RWPE2 (cell line): ENCODE measurements around the gene ANO7.

Experiments
- ATAC-seq: fragments of 200-7000 bp; cut with Tn5 transposase; 3 replicates; pipeline ENCODE4 v1.9.1; 2021; ENCODE audit warnings: low read depth
- DNase-seq: peaks from one replicate; pipeline ENCODE4 v3.0.0-alpha.2; 2020; ENCODE audit warnings: low spot score
- H3K27ac ChIP-seq: fragments of 450-650 bp; 2 replicates; pipeline ENCODE4 v1.5.1; 2017; ENCODE audit warnings: mild to moderate bottlenecking; ENCODE audit not compliant: poor library complexity, severe bottlenecking
- H3K27me3 ChIP-seq: fragments of 250-450 bp; sonication (Bioruptor Pico); 2 replicates; pipeline ENCODE4 v1.5.1; 2021; ENCODE audit warnings: mild to moderate bottlenecking, moderate library complexity; ENCODE audit not compliant: insufficient read depth, poor library complexity, severe bottlenecking
- H3K36me3 ChIP-seq: fragments of 250-450 bp; sonication (Bioruptor Pico); 2 replicates; pipeline ENCODE4 v1.5.1; 2020; ENCODE audit warnings: low read depth, mild to moderate bottlenecking, moderate library complexity
- H3K4me1 ChIP-seq: fragments of 250-450 bp; sonication (Bioruptor Pico); 2 replicates; pipeline ENCODE4 v1.5.1; 2021; ENCODE audit warnings: mild to moderate bottlenecking, moderate library complexity; ENCODE audit not compliant: insufficient read depth, poor library complexity, severe bottlenecking
- H3K4me3 ChIP-seq: fragments of 250-450 bp; sonication (Bioruptor Pico); 2 replicates; pipeline ENCODE4 v1.5.1; 2021; ENCODE audit warnings: mild to moderate bottlenecking, moderate library complexity; ENCODE audit not compliant: severe bottlenecking
- H3K9me3 ChIP-seq: fragments of 250-450 bp; sonication (Bioruptor Pico); 2 replicates; pipeline ENCODE4 v1.5.1; 2021; ENCODE audit warnings: mild to moderate bottlenecking, moderate library complexity; ENCODE audit not compliant: severe bottlenecking
- TF ChIP-seq, protein P1 (sequence below): fragments of 450-650 bp; IDR thresholded peaks from one replicate; pipeline ENCODE4 v1.5.1; 2017; ENCODE audit warnings: mild to moderate bottlenecking, moderate library complexity; ENCODE audit not compliant: poor library complexity, severe bottlenecking

ANO7 gene

GRCh38 chr2:241150660-241151530 lies 37.6 kb upstream of the ANO7 start:
- no peak for DNase-seq
- peak overlapping the region; percentile 34 for H3K27ac ChIP-seq
- peak overlapping the region; percentile 75 for H3K4me3 ChIP-seq
- ATAC-seq, result no peak
- peaks cover 6% of the 10 kb centered on the region for H3K4me1 ChIP-seq
- no peaks in the 10 kb centered on the region for H3K9me3 ChIP-seq
- H3K27me3 ChIP-seq, result no peaks in the 10 kb centered on the region
- peaks cover 7% of the 10 kb centered on the region; the same call in 1 of the 2 replicates for H3K36me3 ChIP-seq
- TF ChIP-seq, protein P1, sequence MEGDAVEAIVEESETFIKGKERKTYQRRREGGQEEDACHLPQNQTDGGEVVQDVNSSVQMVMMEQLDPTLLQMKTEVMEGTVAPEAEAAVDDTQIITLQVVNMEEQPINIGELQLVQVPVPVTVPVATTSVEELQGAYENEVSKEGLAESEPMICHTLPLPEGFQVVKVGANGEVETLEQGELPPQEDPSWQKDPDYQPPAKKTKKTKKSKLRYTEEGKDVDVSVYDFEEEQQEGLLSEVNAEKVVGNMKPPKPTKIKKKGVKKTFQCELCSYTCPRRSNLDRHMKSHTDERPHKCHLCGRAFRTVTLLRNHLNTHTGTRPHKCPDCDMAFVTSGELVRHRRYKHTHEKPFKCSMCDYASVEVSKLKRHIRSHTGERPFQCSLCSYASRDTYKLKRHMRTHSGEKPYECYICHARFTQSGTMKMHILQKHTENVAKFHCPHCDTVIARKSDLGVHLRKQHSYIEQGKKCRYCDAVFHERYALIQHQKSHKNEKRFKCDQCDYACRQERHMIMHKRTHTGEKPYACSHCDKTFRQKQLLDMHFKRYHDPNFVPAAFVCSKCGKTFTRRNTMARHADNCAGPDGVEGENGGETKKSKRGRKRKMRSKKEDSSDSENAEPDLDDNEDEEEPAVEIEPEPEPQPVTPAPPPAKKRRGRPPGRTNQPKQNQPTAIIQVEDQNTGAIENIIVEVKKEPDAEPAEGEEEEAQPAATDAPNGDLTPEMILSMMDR, result no peak

- ATAC-seq (no peak), DNase-seq (no peak)
- Histone ChIP-seq H3K4me3 (no peak overlapping the region), H3K4me1 (peaks cover 6% of the 10 kb centered on the region), H3K36me3 (peaks cover 7% of the 10 kb centered on the region; the same call in 1 of the 2 replicates), H3K27ac (no peak overlapping the region), H3K27me3 (no peaks in the 10 kb centered on the region), H3K9me3 (no peaks in the 10 kb centered on the region)
- TF ChIP-seq, protein P1, result no peak
Measured at GRCh38 chr2:241151934-241152660, 36.4 kb upstream of the ANO7 start.

- no peak for DNase-seq
- TF ChIP-seq, protein P1, result no peak
Measured at GRCh38 chr2:241153616-241154015, 34.9 kb upstream of the ANO7 start.

GRCh38 chr2:241154915-241155314 lies 33.6 kb upstream of the ANO7 start:
- Histone ChIP-seq H3K36me3 (peaks cover 22% of the 10 kb centered on the region; the same call in 1 of the 2 replicates), H3K4me3 (no peak overlapping the region), H3K4me1 (peaks cover 3% of the 10 kb centered on the region), H3K9me3 (no peaks in the 10 kb centered on the region), H3K27me3 (no peaks in the 10 kb centered on the region), H3K27ac (no peak overlapping the region)
- DNase-seq (no peak), ATAC-seq (no peak)
- TF ChIP-seq, protein P1, result no peak

More at GRCh38 chr2:241153616-241154015, 34.9 kb upstream of the ANO7 start:
- no peak for ATAC-seq
- Histone ChIP-seq H3K36me3 (peaks cover 18% of the 10 kb centered on the region; the same call in 1 of the 2 replicates), H3K9me3 (no peaks in the 10 kb centered on the region), H3K4me1 (peaks cover 3% of the 10 kb centered on the region), H3K4me3 (no peak overlapping the region), H3K27me3 (no peaks in the 10 kb centered on the region), H3K27ac (no peak overlapping the region)
